Duodenal mucosa (tissue), 2 donors: ENCODE results near the gene WNT11.

Source experiments
- H3K27ac ChIP-seq: one replicate; pipeline ENCODE4 v1.7.0; 2013; ENCODE audit warnings: low read depth, low read length
- H3K27me3 ChIP-seq, 2 donors: one replicate each; pipeline ENCODE4 v1.7.0; 2013; ENCODE audit warnings: low read length in 2 of 2, control low read depth in 1 of 2; ENCODE audit not compliant: insufficient read depth in 2 of 2, control insufficient read depth in 1 of 2
- H3K36me3 ChIP-seq, 2 donors: one replicate each; pipeline ENCODE4 v1.7.0; 2013; ENCODE audit warnings: low read length in 2 of 2, control low read depth in 1 of 2; ENCODE audit not compliant: insufficient read depth in 2 of 2, control insufficient read depth in 1 of 2
- H3K4me1 ChIP-seq, 2 donors: one replicate each; pipeline ENCODE4 v1.7.0; 2013; ENCODE audit warnings: low read length in 2 of 2, control low read depth in 1 of 2; ENCODE audit not compliant: insufficient read depth in 2 of 2, control insufficient read depth in 1 of 2
- H3K4me3 ChIP-seq, 2 donors: one replicate each; pipeline ENCODE4 v1.7.0; 2013; ENCODE audit warnings: low read length in 2 of 2, low read depth in 1 of 2
- H3K9ac ChIP-seq, 2 donors: one replicate each; pipeline ENCODE4 v1.7.0; 2013; ENCODE audit warnings: low read length in 2 of 2, low read depth in 1 of 2
- H3K9me3 ChIP-seq, 2 donors: one replicate each; pipeline ENCODE4 v1.7.0; 2013; ENCODE audit warnings: low read length in 2 of 2, control low read depth in 1 of 2; ENCODE audit not compliant: control insufficient read depth in 1 of 2

The WNT11 gene

DNA sequence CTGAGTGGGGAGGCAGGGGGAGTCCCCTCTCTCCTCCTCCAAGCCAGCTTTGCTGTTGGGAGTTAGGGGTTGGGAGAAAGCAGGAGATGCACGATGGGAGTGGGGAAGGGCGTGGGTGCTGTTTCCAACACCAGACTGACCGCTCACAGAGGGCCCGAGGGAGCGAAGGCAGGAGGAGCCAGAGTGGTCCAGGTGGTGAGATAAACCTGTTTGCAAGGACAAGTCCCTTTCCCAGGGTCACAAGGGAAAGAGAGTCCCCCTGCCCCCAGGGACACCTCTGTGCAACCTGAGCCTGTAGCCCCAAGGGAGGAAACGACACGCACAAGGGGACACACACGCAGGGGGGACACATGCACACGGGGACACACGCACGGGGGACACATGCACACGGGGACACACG lies 42.2 kb downstream of the WNT11 start:
- H3K9me3 ChIP-seq = no peaks in the 10 kb centered on the region
- no peak overlapping the region for H3K4me3 ChIP-seq
- no peaks in the 10 kb centered on the region for H3K27me3 ChIP-seq
- H3K27ac ChIP-seq = no peak overlapping the region
- H3K9ac ChIP-seq = no peak overlapping the region
- H3K4me1 ChIP-seq = no peaks in the 10 kb centered on the region
- H3K36me3 ChIP-seq = no peaks in the 10 kb centered on the region

DNA sequence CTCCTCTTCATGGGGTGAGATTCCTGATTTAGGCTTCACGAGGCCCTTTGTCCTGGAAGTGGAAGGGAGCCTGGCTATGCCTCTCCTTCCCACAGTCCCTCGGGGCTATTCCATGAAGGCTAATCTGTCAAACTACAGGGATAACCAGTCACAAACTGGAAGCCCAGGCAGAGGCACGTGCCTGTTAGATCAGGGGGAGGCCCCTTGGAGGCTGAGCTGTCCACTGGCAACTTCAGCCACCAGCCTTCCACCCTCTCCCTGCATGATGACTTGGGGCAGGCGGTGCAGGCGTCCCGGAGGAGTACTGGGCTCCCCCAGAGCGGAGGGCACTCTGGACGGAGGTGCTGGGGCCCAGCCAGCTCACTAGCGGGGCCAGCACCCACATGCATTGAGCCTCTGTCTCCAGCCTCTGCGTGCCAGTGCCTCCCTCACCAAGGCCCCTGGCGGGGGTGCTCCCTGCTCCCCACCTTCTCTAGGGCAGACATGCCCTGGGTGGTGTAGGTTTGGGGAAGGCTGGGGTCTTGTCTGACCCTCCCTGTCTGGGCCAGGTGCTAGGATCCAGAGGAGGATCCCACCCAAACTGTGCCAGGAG lies 42.9 kb downstream of the WNT11 start:
- Histone ChIP-seq H3K27ac (no peak overlapping the region), H3K27me3 (no peaks in the 10 kb centered on the region), H3K36me3 (no peaks in the 10 kb centered on the region), H3K9me3 (no peaks in the 10 kb centered on the region), H3K9ac (no peak overlapping the region), H3K4me3 (no peak overlapping the region), H3K4me1 (no peaks in the 10 kb centered on the region)

DNA sequence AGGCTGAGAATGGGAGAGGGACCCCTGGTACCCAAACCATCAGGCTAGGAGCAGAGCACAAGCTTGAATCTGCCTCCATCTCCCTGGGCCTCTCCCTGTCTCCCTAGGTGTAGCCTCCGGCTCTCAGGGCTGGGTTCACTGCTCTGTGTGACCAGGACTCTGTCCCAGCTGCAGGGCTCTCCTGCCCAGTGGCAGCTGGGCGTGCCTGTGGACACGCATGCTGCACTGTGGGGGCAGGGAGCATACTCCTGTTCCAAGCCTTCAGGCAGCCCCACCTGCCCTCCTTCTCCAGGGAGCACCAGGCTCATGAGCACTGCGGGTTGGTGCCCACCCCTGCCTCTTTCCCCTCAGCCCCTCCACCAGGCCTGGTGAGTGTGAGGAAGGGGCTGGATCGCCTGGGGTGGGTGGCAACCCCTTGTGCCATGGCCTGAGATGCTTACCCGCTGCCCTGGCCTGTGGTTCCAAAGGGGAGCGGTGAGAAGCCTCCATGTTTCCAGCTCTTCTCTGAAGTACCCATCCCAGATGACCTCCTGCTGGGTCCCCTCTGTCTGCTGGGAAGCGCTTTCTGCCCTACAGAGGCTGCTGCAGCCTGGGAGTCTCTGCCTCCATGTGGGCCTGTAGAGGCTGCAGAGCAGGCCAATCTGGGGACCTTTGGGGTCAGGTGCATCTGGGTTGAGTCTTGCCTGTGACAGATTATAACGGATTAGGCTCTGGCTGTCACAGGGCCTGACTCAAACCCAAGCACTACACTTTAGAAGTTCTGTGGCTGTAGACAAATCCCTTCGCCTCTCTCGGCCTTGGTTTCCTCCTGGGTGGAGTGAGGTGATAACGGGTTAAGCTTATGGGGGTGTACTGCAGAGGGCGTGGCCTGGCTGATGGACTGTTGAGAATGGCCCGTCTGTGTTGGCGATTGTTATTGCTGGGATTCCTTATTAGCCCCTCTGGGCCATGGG lies 43.7 kb downstream of the WNT11 start:
- no peak overlapping the region for H3K9ac ChIP-seq
- no peaks in the 10 kb centered on the region for H3K36me3 ChIP-seq
- H3K4me3 ChIP-seq = no peak overlapping the region
- H3K27me3 ChIP-seq = no peaks in the 10 kb centered on the region
- no peaks in the 10 kb centered on the region for H3K9me3 ChIP-seq
- H3K4me1 ChIP-seq = no peaks in the 10 kb centered on the region
- H3K27ac ChIP-seq = no peak overlapping the region

DNA sequence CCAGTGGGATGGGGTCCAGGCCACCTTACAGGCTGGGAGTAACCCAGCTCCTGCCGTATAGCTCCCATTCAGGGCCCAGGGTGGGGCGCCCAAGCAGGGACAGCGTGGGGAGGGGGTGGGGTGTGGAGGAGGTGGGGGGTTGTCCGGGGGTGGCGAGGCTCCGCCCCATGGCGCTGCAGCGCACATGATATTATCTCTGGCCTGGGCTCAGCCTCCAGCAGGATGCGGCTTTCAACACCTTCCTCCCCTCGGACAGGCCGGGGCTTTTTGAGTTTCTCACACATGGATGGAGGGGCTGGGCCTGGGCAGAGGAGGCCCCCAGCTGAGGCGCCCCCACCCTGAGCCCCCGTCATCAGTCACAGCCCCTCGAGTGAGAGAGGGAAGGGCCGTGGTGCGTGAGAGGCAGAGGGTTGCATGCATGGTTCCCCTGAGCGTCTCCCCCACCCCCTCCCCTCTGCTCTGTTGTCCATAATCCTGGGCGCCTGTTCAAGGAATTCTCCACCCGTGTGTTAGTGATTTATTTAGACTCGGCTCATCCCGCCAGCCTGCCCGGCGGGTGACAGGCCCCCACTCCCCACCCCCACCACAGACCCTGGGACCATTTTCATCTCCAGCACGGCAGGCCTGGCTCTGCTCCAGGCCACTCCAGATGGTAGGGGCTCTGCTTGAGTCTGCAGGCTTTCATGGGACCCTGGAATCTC lies 44.9 kb downstream of the WNT11 start:
- no peak overlapping the region for H3K9ac ChIP-seq
- H3K4me1 ChIP-seq = no peaks in the 10 kb centered on the region
- H3K36me3 ChIP-seq = no peaks in the 10 kb centered on the region
- no peaks in the 10 kb centered on the region for H3K27me3 ChIP-seq
- no peak overlapping the region for H3K27ac ChIP-seq
- H3K9me3 ChIP-seq = no peaks in the 10 kb centered on the region
- H3K4me3 ChIP-seq = no peak overlapping the region

- H3K9me3 ChIP-seq = no peaks in the 10 kb centered on the region
- H3K36me3 ChIP-seq = no peaks in the 10 kb centered on the region
- no peak overlapping the region for H3K4me3 ChIP-seq
- no peak overlapping the region for H3K9ac ChIP-seq
- no peaks in the 10 kb centered on the region for H3K4me1 ChIP-seq
- no peak overlapping the region for H3K27ac ChIP-seq
- H3K27me3 ChIP-seq = no peaks in the 10 kb centered on the region
These were observed 45.4 kb downstream of the WNT11 start for GRCh38 chr11:76160856-76161255.

DNA sequence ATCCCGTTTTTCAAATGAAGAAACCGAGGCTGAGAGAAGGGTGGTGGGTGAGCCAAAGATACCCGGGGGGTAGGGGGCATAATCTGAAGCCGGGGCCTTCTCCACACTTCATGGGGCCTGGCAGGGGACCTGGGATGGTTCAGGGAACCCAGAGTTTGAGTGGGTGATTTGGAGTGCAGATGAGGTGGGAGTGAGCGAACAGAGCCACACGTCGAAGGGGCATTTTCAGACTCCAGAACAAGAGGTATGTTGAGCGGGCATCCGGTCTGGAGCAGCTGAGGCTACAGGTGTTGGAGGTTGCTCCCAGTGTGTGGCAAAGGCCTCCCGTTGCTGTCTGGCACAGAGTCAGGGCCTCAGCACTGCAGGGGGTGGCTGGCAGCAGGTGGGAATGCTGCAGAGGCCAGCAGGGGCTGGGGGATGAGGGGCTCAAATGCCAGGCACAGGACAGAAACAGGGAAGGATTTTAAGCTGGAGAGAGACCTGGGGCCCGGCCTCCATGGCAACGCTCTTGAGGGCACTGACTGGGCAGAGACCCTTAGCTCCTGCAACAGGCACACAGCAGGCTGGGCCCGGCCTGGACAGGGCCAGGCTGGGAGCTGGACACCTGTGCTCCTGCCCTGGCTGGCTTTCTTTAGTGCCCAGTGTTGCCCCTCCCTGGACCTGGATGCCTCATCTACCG lies 46.2 kb downstream of the WNT11 start:
- no peaks in the 10 kb centered on the region for H3K9me3 ChIP-seq

DNA sequence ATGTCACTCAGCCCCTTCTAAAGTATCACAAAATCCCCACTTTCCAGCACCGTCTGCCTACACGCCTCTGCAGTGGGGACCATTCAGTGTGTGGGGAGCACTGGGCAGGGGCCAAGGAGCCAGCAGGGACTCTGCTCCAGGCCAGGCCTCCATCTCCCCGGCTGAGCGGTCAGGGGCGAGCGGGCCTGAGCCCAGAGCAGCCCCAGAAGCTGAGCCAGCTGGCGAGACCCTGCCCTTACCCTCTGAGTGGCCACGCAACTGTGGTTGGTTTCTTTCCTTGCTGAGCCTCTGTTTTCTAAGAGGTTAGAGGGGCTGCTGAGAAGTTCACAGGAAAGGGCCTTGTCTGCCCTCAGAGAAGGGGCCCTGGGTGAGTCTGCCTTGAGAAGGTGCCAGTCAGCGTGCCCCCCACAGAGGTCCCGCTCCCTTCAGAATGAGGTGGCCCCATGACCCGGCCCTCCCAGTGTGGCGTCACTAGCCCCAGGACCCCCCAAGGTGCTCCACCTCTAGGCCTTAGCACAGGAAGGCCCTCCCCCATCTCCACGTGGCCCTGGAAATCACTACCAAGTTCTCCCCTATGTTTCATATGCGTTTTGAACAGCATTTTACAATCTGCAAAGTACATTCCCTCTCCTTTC lies 46.9 kb downstream of the WNT11 start:
- no peaks in the 10 kb centered on the region for H3K27me3 ChIP-seq
- H3K4me1 ChIP-seq = no peaks in the 10 kb centered on the region
- H3K4me3 ChIP-seq = no peak overlapping the region
- no peak overlapping the region for H3K9ac ChIP-seq
- H3K9me3 ChIP-seq = no peaks in the 10 kb centered on the region
- H3K27ac ChIP-seq = no peak overlapping the region
- H3K36me3 ChIP-seq = no peaks in the 10 kb centered on the region

More for the DNA sequence above, 46.2 kb downstream of the WNT11 start:
- Histone ChIP-seq H3K27ac (no peak overlapping the region), H3K9ac (no peak overlapping the region), H3K27me3 (no peaks in the 10 kb centered on the region), H3K4me1 (no peaks in the 10 kb centered on the region), H3K36me3 (no peaks in the 10 kb centered on the region), H3K4me3 (no peak overlapping the region)

DNA sequence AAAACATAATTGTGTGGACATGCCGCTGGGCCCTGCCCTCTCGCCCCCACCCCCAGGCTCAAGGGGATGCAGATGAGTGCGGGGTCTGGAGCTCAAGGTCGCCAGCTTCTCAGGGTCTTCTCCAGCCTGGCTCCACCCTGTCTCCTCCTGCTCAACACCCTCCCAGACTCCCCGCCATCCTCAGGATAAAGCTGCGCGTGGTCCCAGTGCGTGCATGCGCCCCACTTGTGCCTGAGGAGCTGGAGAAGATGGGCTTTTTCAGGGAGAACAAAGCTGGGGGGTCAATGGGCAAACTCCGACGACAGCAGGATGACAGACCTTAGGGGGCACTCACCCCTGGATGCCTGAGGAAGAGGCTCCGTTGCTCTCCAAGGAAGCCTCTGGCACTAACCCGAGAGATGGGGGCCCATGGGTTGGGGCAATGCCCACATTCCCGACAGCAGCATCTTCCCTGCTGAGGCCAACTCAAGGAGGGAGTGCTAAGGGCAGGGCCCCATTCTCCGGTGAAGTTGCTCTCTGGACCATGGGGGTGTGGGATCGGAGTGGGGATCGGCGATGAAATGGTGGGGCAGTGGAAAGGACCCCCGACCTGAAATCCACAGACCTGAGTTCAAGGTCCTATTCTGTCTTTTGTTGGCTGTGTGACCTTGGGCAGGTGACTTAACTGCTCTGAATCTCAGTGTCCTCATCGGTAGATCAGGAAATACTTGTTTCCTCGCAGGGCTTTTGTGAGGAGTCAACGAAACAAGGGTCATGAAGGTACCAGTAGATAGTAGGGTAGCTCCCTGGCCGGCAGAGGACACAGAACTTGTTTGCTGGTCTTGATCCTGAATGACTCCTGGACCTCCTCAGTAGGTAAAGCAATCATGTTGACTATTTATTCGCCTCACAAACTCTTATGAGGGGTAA lies 47.7 kb downstream of the WNT11 start:
- no peak overlapping the region for H3K9ac ChIP-seq
- no peaks in the 10 kb centered on the region for H3K27me3 ChIP-seq
- no peak overlapping the region for H3K27ac ChIP-seq
- H3K9me3 ChIP-seq = no peaks in the 10 kb centered on the region
- no peaks in the 10 kb centered on the region for H3K4me1 ChIP-seq
- no peak overlapping the region for H3K4me3 ChIP-seq
- H3K36me3 ChIP-seq = no peaks in the 10 kb centered on the region

- H3K27me3 ChIP-seq = no peaks in the 10 kb centered on the region
- no peak overlapping the region for H3K27ac ChIP-seq
- H3K9me3 ChIP-seq = no peaks in the 10 kb centered on the region
- H3K9ac ChIP-seq = no peak overlapping the region
- no peak overlapping the region for H3K4me3 ChIP-seq
- H3K4me1 ChIP-seq = peaks cover 4% of the 10 kb centered on the region in 2 donors
- no peaks in the 10 kb centered on the region for H3K36me3 ChIP-seq
These were observed 48.4 kb downstream of the WNT11 start for GRCh38 chr11:76157891-76158290.
